Coronary artery (tissue), 2 donors: ENCODE measurements around the gene TGM5.

Experiments
- DNase-seq: peaks from one replicate; pipeline ENCODE4 v3.0.0-alpha.2; 2017; ENCODE audit warnings: low spot score
- H3K27ac ChIP-seq, 2 donors: fragments of 200-600 bp; sonication (generic); one replicate each; pipeline ENCODE4 v1.5.1; 2016 to 2019
- H3K4me3 ChIP-seq: fragments of 200-600 bp; sonication (generic); 2 replicates; pipeline ENCODE4 v1.5.1; 2016; ENCODE audit warnings: mild to moderate bottlenecking, moderate library complexity
- CTCF ChIP-seq: fragments of 200-600 bp; sonication (generic); IDR thresholded peaks from one replicate; pipeline ENCODE4 v1.5.1; 2019; ENCODE audit warnings: antibody characterized with exemption

Gene TGM5, protein sequence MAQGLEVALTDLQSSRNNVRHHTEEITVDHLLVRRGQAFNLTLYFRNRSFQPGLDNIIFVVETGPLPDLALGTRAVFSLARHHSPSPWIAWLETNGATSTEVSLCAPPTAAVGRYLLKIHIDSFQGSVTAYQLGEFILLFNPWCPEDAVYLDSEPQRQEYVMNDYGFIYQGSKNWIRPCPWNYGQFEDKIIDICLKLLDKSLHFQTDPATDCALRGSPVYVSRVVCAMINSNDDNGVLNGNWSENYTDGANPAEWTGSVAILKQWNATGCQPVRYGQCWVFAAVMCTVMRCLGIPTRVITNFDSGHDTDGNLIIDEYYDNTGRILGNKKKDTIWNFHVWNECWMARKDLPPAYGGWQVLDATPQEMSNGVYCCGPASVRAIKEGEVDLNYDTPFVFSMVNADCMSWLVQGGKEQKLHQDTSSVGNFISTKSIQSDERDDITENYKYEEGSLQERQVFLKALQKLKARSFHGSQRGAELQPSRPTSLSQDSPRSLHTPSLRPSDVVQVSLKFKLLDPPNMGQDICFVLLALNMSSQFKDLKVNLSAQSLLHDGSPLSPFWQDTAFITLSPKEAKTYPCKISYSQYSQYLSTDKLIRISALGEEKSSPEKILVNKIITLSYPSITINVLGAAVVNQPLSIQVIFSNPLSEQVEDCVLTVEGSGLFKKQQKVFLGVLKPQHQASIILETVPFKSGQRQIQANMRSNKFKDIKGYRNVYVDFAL

DNA sequence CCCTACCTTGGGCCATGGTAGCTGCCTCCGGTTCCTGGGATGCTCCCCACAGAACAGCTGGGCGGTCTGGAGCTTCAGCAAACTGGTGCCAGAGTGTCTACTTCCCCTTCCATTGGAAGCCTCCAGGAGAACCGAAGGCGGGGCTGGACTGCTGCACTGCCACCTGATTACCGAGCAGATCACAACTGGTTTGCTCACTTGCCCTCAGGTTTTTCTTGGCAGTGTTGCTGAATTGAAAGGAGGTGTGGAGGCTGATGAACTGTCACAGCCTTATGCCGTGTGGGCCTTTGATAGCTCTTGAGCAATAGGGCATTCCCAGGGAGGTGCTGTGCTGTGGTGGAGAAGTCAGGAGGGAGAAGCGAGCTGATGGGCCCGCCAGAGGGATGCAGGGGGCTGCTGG lies at the start of gene TGM5:
TGM5 (minus strand) TSS at position 95 of the 400 bp plus-strand sequence; CDS start at position 16, 79 bp downstream.
- peak; percentile 65 for DNase-seq
- Histone ChIP-seq H3K27ac (no peak within 1 kb of the TSS), H3K4me3 (no peak within 1 kb of the TSS)
- no peak for TF ChIP-seq CTCF

DNA sequence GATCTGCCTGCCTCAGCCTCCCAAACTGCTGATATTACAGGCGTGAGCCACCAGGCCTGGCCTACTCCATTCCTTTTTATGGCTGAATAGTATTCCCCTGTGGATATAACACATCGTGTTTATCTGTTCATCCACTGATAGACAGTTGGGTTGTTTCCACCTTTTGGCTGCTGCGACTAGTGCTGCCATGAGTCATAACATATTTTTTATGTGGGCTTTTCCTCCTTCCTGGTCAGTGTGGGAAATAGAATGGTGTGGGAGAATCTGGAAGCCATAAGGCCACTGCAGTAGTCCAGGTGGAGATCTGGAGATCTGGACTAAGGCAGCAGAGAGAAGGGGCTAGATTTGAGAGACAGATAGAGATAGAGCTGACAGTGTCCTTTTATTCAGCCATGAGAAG lies 47.4 kb upstream of the TGM5 start:
- TF ChIP-seq CTCF = no peak
- no peak for DNase-seq
- H3K27ac ChIP-seq = no peak overlapping the region
- no peak overlapping the region for H3K4me3 ChIP-seq

DNA sequence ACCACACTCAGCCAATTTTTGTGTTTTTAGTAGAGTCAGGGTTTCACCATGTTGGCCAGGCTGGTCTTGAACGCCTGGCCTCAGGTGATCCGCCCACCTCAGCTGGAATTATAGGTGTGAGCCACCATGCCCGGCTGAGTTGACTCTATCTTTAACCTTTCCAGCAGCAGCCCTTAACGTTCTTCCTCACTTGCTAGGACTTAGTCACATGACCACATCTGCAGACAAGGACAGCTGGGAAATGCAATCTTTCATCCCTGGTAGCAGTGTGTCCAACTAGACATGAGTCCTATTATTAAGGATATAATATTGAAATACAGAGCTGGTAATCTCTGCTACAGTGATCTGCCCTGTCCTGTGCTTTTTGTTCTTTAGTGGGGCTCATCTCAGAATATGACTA lies 45.6 kb upstream of the TGM5 start:
- no peak for DNase-seq
- Histone ChIP-seq H3K27ac (no peak overlapping the region), H3K4me3 (no peak overlapping the region)
- no peak for TF ChIP-seq CTCF

DNA sequence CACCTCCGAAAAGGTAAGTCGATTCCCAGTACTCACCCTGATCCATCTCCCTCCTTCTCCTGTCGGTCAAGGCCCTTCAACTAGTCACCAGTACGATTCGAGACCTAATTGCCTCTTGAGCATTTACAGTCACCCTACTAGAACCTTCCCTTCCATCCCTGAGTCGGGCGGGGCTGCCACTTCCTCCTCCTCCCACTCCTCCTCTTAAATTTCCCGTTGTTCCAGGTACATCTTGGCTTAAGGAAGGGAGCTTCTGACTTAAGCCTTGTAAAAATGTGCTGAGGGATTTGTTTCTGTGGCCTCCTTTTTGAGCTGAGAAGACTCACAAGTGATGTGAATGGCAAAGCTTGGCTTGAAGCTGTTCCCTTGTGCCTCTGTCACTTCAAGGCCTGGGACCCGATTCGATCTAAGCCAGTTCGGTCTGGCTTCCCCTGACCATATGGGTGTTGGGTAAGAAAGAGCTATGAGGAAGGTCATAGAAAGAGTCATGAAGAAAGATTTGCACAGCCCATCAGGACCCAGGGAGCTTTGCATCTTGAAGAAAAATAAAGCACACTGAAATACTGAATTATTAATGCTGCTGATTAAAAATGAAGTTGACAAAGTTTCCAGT lies 35.6 kb upstream of the TGM5 start, which contains the start of gene TGM7:
TGM7 (minus strand) TSS at position 51 of the 613 bp plus-strand sequence.
- H3K27ac ChIP-seq = no peak within 1 kb of the TSS
- TF ChIP-seq CTCF = no peak

DNA sequence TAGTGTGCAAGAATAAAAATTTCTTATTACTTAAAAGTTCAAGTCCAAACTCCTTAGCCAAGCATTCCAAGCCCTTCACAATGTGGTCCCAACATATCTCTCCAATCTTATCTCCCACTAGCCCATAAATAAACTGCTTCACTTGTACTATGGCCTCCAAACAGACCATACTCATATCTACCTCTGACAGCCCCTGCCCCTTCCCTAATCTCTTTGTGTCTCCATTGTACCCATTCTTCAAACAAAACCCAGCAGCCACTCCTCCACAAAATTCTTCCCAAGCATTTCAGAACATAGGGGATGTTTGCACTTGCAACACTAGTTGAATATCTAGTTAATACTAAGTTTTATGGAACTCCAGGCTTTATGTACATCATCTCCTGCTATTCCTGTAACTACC lies 33.2 kb upstream of the TGM5 start:
- TF ChIP-seq CTCF = no peak
- Histone ChIP-seq H3K27ac (no peak overlapping the region), H3K4me3 (no peak overlapping the region)
- no peak for DNase-seq

More for the DNA sequence above, 35.6 kb upstream of the TGM5 start, which contains the start of gene TGM7:
- no peak within 1 kb of the TSS for H3K4me3 ChIP-seq
- DNase-seq = no peak

GRCh38 chr15:43299411-43299810 lies 32.7 kb upstream of the TGM5 start:
- Histone ChIP-seq H3K27ac (no peak overlapping the region), H3K4me3 (no peak overlapping the region)
- TF ChIP-seq CTCF = no peak
- DNase-seq = no peak
